ENCODE measurements around the gene PCDH1.

Gene PCDH1

GRCh38 chr5:141808857-141809256 is 69.4 kb downstream of the PCDH1 start:
- WGBS (ENCODE audit: insufficient coverage, insufficient read length) = no CpG with 5 or more reads among the region's 2 CpGs
- Histone ChIP-seq H3K36me3 (ENCODE audit: control insufficient read depth, insufficient read depth, low read length) (no peaks in the 10 kb centered on the region), H3K9me3 (ENCODE audit: control insufficient read depth, insufficient read depth, low read length) (no peaks in the 10 kb centered on the region), H3K27ac (ENCODE audit: low read length) (no peak overlapping the region), H3K4me3 (ENCODE audit: low read length) (no peak overlapping the region), H3K27me3 (ENCODE audit: control insufficient read depth, insufficient read depth, low read length) (no peaks in the 10 kb centered on the region), H3K4me1 (ENCODE audit: control insufficient read depth, insufficient read depth, low read length) (peaks cover 12% of the 10 kb centered on the region)
- DNase-seq (ENCODE audit: low read depth, low spot score) = no peak

DNA sequence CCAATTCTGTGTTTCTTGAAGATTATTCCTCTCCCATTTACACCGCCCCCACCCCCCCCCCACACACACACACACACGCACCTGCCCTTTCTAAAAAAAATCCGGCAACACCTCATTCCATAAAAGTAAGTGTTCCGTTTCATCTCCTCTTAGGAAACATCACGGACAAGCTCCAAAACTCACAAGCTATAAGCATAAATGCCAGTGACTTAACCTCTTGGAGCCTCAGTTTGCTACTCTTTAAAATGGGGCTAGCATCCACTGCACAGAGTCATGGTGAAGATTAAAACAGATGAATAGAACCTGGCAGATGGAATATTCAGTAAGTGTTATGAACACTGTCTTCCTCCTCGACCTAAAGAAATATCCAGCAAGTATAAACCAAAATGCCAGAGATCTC is 70.5 kb downstream of the PCDH1 start:
- peaks cover 13% of the 10 kb centered on the region for H3K4me1 ChIP-seq (ENCODE audit: control insufficient read depth, insufficient read depth, low read length)
- no peaks in the 10 kb centered on the region for H3K36me3 ChIP-seq (ENCODE audit: control insufficient read depth, insufficient read depth, low read length)
- no peaks in the 10 kb centered on the region for H3K27me3 ChIP-seq (ENCODE audit: control insufficient read depth, insufficient read depth, low read length)
- no peak overlapping the region for H3K4me3 ChIP-seq (ENCODE audit: low read length)
- WGBS (ENCODE audit: insufficient coverage, insufficient read length) = no CpG with 5 or more reads among the region's 6 CpGs
- H3K9me3 ChIP-seq (ENCODE audit: control insufficient read depth, insufficient read depth, low read length) = no peaks in the 10 kb centered on the region
- no peak for DNase-seq (ENCODE audit: low read depth, low spot score)
- H3K27ac ChIP-seq (ENCODE audit: low read length) = no peak overlapping the region

DNA sequence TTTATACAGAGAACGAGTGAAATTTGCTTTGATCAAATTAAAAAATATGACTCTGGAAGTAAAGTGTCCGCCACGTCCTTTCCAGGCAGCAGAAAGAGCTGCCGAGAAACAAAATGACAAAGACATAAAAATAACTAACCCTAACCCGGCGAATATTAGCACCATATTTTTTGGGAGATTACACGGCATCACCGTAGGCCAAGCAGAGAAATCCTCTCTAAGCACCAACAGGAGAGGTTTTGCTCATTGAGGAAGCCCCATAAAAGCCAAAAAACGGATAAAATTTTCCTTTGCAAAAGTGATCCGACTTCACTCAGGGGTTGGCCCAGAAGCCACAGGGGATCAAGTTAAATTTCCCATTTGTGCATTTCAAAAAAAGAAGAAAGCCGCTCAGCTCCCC is 70.9 kb downstream of the PCDH1 start:
- no peak for DNase-seq (ENCODE audit: low read depth, low spot score)
- H3K9me3 ChIP-seq (ENCODE audit: control insufficient read depth, insufficient read depth, low read length) = no peaks in the 10 kb centered on the region
- no peak overlapping the region for H3K4me3 ChIP-seq (ENCODE audit: low read length)
- H3K36me3 ChIP-seq (ENCODE audit: control insufficient read depth, insufficient read depth, low read length) = no peaks in the 10 kb centered on the region
- H3K4me1 ChIP-seq (ENCODE audit: control insufficient read depth, insufficient read depth, low read length) = peaks cover 12% of the 10 kb centered on the region
- no peaks in the 10 kb centered on the region for H3K27me3 ChIP-seq (ENCODE audit: control insufficient read depth, insufficient read depth, low read length)
- H3K27ac ChIP-seq (ENCODE audit: low read length) = no peak overlapping the region
- no CpG with 5 or more reads among the region's 11 CpGs for WGBS (ENCODE audit: insufficient coverage, insufficient read length)

DNA sequence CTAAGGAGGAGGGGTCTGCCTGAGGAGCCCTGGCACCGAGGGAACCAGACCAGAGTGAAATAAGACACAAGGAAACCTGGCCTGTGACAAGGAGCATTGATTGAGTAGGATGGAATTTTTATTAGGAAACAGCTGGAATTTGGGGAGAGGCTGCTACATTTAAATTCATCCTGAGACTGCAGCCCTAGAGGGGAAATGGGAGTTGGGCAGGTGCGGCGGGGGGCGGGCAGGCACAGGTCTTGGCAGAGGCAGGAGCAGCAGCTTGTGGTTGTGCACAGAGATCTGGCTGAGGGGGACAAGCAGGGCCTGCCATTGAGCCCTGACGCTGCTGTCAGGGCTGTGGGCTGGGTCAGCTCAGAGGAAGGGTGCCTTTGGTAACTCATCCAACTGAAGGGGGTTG is 71.6 kb downstream of the PCDH1 start:
- Histone ChIP-seq H3K4me3 (ENCODE audit: low read length) (no peak overlapping the region), H3K9me3 (ENCODE audit: control insufficient read depth, insufficient read depth, low read length) (no peaks in the 10 kb centered on the region), H3K4me1 (ENCODE audit: control insufficient read depth, insufficient read depth, low read length) (peaks cover 8% of the 10 kb centered on the region), H3K36me3 (ENCODE audit: control insufficient read depth, insufficient read depth, low read length) (no peaks in the 10 kb centered on the region), H3K27me3 (ENCODE audit: control insufficient read depth, insufficient read depth, low read length) (no peaks in the 10 kb centered on the region), H3K27ac (ENCODE audit: low read length) (no peak overlapping the region)
- no CpG with 5 or more reads among the region's 5 CpGs for WGBS (ENCODE audit: insufficient coverage, insufficient read length)
- no peak for DNase-seq (ENCODE audit: low read depth, low spot score)

- H3K27me3 ChIP-seq (ENCODE audit: control insufficient read depth, insufficient read depth, low read length) = no peaks in the 10 kb centered on the region
- no peak overlapping the region for H3K27ac ChIP-seq (ENCODE audit: low read length)
- H3K4me3 ChIP-seq (ENCODE audit: low read length) = no peak overlapping the region
- no peaks in the 10 kb centered on the region for H3K36me3 ChIP-seq (ENCODE audit: control insufficient read depth, insufficient read depth, low read length)
- WGBS (ENCODE audit: insufficient coverage, insufficient read length) = no CpG with 5 or more reads among the region's 10 CpGs
- no peak for DNase-seq (ENCODE audit: low read depth, low spot score)
- H3K4me1 ChIP-seq (ENCODE audit: control insufficient read depth, insufficient read depth, low read length) = peaks cover 7% of the 10 kb centered on the region
- H3K9me3 ChIP-seq (ENCODE audit: control insufficient read depth, insufficient read depth, low read length) = no peaks in the 10 kb centered on the region
Observed at GRCh38 chr5:141805874-141806595, 72.2 kb downstream of the PCDH1 start.

DNA sequence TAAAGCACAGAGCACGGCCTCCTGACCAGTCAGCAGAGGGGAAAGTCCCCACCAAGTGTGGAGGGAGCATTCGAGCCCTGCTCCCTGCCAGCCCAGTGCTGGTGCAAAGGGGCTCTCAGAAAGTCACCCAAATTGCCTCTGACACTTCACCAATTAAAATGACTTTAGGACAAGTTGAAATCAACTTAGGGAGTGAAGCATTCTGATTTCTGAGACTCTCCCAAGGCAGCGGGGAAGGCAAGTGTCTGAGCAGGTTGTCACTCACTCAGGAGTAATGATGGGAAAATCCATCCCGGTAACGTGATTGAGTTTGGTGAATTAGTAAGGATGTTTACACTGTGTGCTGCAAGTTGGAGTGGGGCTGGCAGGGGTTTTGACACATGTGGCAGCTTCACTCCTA is 73.7 kb downstream of the PCDH1 start:
- H3K27ac ChIP-seq (ENCODE audit: low read length) = no peak overlapping the region
- no peak overlapping the region for H3K4me3 ChIP-seq (ENCODE audit: low read length)
- no peaks in the 10 kb centered on the region for H3K36me3 ChIP-seq (ENCODE audit: control insufficient read depth, insufficient read depth, low read length)
- peaks cover 5% of the 10 kb centered on the region; the same call in 1 of the 2 replicates for H3K4me1 ChIP-seq (ENCODE audit: control insufficient read depth, insufficient read depth, low read length)
- no peaks in the 10 kb centered on the region for H3K9me3 ChIP-seq (ENCODE audit: control insufficient read depth, insufficient read depth, low read length)
- no peaks in the 10 kb centered on the region for H3K27me3 ChIP-seq (ENCODE audit: control insufficient read depth, insufficient read depth, low read length)
- DNase-seq (ENCODE audit: low read depth, low spot score) = no peak
- no CpG with 5 or more reads among the region's 5 CpGs for WGBS (ENCODE audit: insufficient coverage, insufficient read length)
